Measurements from ENCODE around the gene TMEM178B.

TMEM178B gene

GRCh38 chr7:141202535-141202934 lies 128.7 kb downstream of the TMEM178B start:
- no peak for TF ChIP-seq CTCF (IDR thresholded peaks at IDR 0.05; ENCODE audit: control insufficient read depth, insufficient read depth, low read depth, low read length, missing control alignments)
- DNase-seq (ENCODE audit: low read depth) = no peak
- no peak overlapping the region for H3K4me3 ChIP-seq (ENCODE audit: control insufficient read depth, low read depth, low read length)

- TF ChIP-seq CTCF (IDR thresholded peaks at IDR 0.05; ENCODE audit: control insufficient read depth, insufficient read depth, low read depth, low read length, missing control alignments) = no peak
- no peak for DNase-seq (ENCODE audit: low read depth)
- H3K4me3 ChIP-seq (ENCODE audit: control insufficient read depth, low read depth, low read length) = no peak overlapping the region
Observed at GRCh38 chr7:141203177-141203576, 129.3 kb downstream of the TMEM178B start.

- DNase-seq (ENCODE audit: low read depth) = no peak
- no peak overlapping the region for H3K4me3 ChIP-seq (ENCODE audit: control insufficient read depth, low read depth, low read length)
- TF ChIP-seq CTCF (IDR thresholded peaks at IDR 0.05; ENCODE audit: control insufficient read depth, insufficient read depth, low read depth, low read length, missing control alignments) = no peak
Observed at GRCh38 chr7:141203586-141203985, 129.7 kb downstream of the TMEM178B start.

- no peak overlapping the region for H3K4me3 ChIP-seq (ENCODE audit: control insufficient read depth, low read depth, low read length)
- no peak for TF ChIP-seq CTCF (IDR thresholded peaks at IDR 0.05; ENCODE audit: control insufficient read depth, insufficient read depth, low read depth, low read length, missing control alignments)
- no peak for DNase-seq (ENCODE audit: low read depth)
Observed at GRCh38 chr7:141207661-141208060, 133.8 kb downstream of the TMEM178B start.

GRCh38 chr7:141208539-141208938 lies 134.7 kb downstream of the TMEM178B start:
- DNase-seq (ENCODE audit: low read depth) = no peak
- no peak overlapping the region for H3K4me3 ChIP-seq (ENCODE audit: control insufficient read depth, low read depth, low read length)
- TF ChIP-seq CTCF (IDR thresholded peaks at IDR 0.05; ENCODE audit: control insufficient read depth, insufficient read depth, low read depth, low read length, missing control alignments) = no peak

- no peak overlapping the region for H3K4me3 ChIP-seq (ENCODE audit: control insufficient read depth, low read depth, low read length)
- no peak for TF ChIP-seq CTCF (IDR thresholded peaks at IDR 0.05; ENCODE audit: control insufficient read depth, insufficient read depth, low read depth, low read length, missing control alignments)
- DNase-seq (ENCODE audit: low read depth) = no peak
Observed at GRCh38 chr7:141209454-141209853, 135.6 kb downstream of the TMEM178B start.

- no peak for TF ChIP-seq CTCF (IDR thresholded peaks at IDR 0.05; ENCODE audit: control insufficient read depth, insufficient read depth, low read depth, low read length, missing control alignments)
- H3K4me3 ChIP-seq (ENCODE audit: control insufficient read depth, low read depth, low read length) = no peak overlapping the region
- DNase-seq (ENCODE audit: low read depth) = no peak
Observed at GRCh38 chr7:141210862-141211261, 137.0 kb downstream of the TMEM178B start.
